Activated T-cell treated with anti-CD3 and anti-CD28 coated beads for 4 hours (primary cell): ENCODE data around the gene LYZ.
A peak's percentile ranks its signal among the peaks of the same experiment; 100 is the strongest.

ENCODE experiments used
- DNase-seq: peaks from one replicate; pipeline ENCODE4 v3.0.0-alpha.2; 2020

Gene LYZ

DNA sequence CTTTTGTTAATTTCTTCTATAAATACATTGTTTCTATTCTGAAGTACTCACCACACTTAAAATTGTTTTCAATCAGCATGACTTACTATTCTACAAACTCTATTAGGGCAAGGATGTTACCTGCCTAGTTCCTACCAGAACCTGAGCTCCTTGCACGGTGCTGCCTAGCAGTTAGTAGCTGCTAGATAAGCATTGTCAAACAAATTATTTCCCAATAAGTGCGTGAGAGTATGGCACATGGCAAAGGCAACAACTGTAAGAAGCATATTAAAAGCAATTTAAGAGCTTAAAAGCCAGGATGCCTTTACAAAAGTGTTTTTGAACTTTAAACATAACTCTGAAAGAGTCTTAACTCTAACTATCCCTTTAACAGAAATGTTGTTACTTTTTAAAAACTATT lies 8.2 kb upstream of the LYZ start:
- DNase-seq: no peak

DNA sequence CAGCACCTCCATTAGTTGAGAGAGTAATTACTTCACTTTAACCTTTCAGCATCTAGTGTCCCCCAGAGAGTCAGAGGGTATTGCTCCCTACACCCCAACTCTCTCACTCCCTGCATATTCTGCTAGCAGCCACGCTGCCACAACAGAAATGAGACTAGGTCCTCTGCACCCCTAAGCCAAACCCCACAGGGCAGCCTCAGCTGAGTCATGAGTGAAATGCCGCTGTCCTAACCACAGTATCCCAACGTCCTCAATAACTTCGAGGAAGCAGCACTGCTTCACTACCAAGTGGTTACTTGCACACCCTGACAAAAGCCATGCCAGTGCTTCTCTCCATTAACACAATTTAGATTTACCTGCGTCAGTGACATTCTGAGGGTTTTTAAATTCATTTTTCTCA lies 6.9 kb upstream of the LYZ start:
- no peak for DNase-seq

DNA sequence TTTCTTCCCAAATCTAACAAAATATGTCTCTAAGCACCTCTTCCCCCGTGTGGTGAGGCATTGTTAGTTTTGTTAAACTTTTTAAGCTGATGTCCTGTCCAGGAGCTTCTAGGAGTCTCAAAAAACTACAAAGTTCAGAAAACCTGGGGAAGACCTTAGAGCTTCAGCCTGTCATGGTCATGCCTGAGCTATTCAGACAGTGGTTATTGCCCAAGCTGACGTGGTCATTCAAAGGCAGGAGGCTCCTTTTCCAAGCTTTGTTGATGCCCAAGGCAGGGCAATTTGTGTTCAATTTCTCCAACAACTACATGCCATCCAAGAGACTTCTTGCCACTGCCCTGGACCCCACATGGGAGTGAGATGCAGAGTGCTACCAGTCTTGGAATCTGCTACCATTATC lies 5.8 kb upstream of the LYZ start:
- DNase-seq: no peak

DNA sequence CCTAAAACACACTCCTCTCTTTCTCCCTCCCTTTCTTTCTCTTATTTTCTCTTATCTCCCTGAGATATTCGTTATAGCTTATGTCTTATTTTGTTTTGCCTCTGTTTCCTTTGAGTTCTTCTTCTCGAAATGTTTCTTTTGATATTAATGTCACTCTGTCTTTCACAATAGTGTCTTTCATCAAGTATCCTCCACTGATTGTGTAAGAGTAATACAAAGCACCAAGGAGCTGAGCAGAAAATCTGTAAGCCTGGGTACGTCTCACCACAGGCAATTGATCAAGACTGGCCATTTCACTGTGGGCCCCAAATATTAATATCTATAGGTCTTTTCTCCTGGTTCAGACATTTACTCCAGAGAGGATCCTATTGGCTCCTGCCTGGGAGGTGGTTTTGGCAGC lies 4.8 kb upstream of the LYZ start:
- DNase-seq: no peak

DNA sequence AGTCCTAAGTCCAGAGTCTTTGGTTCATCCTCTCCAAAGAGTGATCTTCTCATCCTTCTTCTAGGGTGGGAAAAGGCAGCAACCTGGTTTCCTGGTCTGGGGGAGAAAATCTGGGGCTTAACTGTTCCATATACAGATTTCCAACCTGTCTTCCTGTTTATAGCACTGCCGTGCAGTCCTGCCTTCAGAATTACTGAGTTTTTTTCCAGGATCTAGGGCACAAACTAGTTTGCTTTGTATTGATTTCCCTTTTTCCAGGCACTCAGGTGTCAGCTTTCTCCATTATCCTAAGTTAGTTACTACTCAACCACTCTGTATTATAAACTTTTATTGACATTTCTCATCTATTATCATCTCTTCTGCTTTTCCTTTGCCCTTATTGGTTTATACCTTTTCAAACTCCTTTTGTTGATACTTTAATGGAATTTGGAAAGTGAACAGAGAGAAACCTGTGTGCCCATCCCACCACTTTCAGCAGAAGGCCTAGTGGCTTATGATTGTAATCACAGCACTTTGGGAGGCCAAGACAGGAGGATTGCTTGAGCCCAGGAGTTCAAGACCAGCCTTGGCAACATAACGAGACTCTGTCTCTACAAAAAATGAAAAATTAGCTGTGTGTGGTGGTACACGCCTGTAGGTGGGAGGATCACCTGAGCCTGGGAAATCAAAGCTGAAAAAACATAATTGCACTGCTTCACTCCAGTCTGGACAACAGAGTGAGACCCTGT lies 4.1 kb upstream of the LYZ start:
- DNase-seq: no peak

DNA sequence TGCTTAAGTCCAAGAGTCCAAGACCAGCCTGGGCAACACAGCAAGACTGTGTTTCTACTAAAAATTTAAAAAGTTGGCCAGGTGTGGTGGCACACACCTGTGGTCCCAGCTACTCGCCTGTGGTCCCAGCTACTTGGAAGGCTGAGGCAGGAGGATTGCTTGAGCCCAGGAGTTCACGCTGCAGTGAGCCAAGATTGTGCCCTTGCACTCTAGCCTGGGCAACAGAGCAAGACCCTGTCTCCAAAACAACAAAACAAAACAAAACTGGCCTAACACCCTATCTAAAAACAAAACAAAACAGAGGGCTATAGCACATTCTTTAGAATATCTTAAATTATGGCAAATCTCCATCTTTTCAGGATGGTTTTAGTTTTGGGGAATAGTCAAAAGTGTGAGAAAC lies 3.1 kb upstream of the LYZ start:
- no peak for DNase-seq

DNA sequence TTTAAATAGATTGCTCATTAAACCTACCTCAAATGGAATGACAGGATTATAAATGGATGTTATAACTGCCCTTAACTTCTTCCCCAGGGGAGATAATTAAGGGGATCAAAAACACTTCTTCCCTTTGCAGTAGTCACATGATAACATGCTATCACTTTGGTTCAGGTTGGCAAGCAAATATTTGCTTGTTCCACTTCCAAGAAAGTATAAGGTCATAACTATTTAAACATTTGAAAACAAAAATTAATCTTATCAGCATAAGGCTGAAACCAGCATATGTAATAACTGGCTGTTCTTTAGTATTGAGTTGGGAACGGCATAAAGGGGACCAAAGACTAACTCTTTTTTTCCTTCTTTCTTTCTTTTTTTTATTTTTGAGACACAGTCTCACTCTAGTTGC lies 2.4 kb upstream of the LYZ start:
- no peak for DNase-seq

DNA sequence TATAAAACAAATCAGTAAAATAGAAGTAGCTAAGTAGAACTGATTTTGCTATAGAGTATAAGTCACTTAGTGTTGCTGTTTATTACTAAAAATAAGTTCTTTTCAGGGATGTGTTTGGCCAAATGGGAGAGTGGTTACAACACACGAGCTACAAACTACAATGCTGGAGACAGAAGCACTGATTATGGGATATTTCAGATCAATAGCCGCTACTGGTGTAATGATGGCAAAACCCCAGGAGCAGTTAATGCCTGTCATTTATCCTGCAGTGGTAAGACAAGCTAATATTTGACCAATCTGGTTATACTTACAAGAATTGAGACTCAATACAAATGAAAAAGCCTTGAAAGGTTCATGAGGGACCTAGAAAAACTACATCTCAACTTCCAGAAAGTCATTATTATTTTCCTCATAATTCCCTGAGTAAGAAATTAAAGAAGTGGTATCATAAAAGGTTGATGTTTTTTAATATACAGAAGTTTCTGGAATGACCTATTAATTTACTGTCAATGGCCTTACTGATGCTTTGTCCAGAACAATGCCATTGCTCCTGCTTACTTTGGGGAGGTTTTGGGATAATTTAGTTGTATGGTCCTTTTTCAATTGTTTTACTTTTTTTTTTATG lies 1.9 kb downstream of the LYZ start:
- no peak for DNase-seq

DNA sequence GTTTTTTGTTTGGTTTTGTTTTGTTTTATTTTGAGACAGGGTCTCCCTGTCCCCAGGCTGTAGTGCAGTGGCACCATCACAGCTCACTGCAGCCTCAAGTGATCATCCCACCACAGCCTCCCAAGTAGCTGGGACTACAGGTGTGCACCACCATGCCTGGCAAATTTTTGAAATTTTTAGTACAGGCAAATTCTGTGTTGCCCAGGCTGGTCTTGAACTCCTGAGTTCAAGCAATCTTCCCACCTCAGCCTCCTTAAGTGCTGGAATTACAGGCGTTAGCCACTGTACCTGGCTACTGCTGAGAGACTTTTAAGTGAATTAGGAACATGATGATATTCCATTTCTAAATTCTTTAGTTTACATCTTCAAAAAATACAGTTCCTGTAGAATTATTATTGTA lies 2.6 kb downstream of the LYZ start:
- no peak for DNase-seq

DNA sequence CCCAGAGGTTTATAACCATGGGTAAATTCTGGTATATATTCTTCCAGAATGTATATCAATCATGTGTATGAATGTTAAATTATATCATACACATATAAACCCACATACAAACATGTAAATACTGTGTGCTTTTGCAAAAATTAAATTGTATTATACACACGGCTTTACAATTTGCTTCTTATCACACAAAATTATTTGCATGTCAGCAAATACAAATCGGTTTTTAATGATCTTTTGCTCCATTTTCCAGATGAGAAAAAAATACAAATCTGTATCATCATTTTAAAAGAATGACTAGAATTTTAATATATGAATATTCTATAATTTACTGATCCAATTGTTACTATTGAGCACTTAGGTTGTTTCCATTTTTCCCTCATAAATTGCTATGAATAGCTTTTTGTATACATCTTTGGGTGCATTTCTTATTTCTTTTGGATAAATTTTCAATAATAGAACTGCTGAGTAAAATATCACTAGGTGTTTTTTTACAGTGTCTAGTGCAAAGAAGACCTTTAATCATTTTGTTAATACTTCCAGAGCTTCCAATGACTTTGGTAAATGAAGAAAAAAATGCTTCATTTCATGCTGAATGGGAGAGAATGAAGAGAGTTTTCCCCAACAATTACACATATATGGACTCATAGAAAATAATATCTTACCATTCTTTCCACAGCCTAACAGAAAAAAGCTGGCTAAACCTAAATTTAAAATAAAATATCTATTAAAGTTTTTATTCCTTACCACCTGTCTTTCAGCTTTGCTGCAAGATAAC lies 3.5 kb downstream of the LYZ start:
- no peak for DNase-seq

DNA sequence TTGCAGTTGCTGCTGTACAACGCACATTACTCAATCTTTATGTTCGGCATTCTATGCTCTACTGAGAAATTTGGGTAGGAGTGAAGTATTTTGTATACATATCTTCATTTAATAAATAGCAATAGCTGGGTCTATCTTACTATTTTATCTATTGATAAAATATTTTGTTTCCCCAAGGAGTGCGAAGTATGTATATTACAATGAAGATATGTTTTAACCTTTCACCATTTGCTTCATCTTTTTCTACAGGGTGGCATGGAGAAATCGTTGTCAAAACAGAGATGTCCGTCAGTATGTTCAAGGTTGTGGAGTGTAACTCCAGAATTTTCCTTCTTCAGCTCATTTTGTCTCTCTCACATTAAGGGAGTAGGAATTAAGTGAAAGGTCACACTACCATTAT lies 4.7 kb downstream of the LYZ start:
- DNase-seq: no peak

DNA sequence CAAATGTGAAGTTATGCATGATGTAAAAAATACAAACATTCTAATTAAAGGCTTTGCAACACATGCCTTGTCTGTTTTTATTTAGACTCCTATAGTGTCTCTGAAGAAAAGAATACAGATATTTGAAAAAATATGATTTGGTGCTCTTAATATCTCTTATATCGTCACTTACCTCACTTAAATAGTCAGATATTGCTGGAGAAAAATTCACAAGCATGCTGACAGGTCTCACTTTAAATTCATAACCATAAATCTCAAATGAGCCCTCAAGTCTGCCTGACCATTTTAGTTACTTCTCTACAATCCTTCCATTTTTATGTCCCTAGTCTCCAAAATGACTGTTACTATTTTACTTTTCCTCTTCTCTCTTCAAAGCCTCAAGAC lies 6.0 kb downstream of the LYZ start:
- DNase-seq: no peak

DNA sequence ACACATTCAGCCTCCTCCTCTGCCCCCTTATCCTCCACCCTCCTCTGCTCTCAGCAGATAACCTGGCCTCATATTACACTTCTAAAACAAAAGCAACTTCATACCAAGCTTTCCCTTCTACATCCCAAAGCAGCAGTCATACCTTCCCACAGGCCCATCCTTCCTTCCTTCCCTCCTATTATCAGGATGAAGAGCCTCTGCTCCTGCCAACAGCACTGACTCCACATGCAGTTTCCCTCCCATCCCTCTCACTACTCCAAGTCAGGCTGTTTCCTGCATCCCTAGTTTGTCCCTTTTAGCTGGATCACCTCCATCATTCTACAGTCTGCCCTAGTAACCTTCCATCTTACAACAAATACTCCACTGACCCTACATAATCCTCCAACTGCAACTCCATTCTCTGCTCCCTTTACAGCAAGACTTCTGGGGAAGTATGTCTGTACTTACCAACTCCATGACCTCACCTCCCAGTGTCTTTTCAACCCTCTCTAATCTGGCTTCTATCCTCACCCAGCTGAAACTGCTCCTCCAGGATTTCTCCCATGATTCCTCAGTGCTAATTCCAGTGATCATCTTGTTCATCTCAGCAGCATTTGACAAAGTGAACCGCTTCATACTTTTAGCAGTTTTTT lies 6.5 kb downstream of the LYZ start:
- DNase-seq: no peak

DNA sequence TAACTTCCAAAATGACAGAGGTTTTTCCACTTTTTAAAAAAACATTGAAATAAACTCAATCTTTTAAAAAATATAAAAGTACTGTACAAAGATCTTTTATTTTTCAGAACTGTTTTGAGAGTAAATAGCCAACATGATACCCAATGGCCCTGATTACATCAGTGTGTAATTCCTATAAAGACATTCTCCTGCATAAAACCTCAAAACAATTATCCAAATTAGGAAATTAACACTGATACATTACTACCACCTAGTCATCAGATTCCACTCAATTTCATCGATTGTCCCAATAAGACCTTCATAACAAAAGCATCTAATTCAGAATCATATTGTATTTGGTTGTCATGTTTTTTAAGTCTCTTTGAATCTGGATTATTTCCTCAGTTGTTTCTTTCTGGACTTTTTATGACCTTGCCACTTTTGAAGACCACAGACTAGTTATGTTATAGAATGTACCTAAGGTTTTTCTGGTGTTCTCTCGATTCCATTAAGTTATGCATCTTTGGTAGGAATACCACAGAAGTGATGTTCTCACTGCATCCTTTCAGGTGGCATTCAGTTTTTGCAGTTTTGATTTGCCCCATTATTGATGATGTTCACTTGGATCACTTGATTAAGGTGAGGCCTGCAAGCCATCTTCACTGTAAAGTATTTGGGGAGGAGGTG lies 7.3 kb downstream of the LYZ start:
- no peak for DNase-seq

DNA sequence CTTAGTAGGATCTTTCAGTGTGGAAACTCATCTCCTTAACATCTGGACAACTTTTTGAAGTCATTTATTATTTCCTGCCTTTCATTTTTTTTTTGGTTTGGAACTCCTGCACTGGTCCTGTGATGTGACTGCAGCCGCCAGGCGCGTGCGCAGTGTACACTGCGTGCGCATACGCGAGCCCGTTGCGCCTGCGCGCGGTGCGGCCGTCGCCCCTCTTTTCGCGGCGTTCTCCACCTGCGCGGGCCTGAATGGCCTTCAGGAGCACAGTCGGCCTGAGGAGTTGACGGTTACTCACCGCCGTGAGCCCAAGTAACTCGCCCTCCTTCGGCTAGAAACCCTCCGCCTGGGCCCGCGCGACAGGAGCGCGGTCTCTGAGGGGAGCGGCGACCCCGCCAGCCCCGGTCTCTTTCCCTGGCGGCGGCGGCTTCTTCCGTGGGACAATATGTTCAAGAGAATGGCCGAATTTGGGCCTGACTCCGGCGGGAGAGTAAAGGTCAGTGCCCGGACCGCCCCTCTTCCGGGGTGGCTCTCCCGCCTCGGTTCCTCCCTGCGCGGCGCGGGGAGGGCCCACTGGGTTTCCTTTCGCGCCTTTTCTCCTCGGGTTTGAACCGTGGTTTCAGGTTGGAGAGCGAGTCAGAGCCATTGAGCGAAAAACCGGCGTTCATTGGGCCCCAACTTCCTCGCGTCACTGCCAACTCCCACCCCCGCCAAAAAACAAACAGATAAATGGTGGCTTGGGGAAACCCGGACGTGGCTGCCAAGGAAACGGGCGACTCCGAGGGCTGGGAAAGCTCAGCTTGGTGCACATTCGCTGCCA lies 11.6 kb downstream of the LYZ start, which contains the start of gene YEATS4:
Gene YEATS4 (plus strand): TSS at position 213 of the 817 bp plus-strand sequence. CDS start 230 bp downstream, at position 443.
- DNase-seq: peak; percentile 74

DNA sequence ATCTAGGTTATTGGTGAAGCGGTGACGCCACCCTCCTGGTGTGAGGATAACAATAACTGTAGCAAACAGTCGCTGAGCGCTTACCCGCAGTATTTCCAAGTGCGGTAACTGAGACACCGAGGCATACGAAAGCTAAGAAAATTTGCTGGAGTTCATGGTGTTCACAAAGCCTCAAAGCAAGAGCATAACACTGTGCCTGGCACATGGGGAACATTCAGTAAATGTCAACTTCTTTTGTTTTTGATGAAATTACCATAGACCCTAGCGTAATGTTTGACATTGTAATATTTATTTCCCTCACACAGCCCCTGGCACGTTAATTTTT lies 12.1 kb downstream of the LYZ start:
- DNase-seq: no peak

DNA sequence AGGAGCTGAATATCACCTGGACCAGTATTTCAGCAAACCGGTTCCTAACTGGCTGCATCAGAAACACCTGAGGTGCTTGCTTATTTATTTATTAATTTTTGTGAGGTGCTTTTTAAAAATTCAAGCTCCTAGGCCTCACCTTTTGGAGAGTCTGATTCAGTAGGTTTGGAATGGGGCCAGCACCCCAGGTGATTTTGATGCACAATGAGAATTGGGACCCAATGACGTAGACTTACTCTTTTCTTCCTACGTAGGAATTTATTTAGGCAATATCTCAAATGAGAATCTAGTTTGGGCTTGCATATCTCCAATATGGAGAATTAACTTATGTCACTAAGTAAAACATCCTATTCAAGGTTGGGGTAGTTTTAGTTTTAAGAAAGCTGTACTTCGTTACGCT lies 18.6 kb downstream of the LYZ start:
- no peak for DNase-seq

DNA sequence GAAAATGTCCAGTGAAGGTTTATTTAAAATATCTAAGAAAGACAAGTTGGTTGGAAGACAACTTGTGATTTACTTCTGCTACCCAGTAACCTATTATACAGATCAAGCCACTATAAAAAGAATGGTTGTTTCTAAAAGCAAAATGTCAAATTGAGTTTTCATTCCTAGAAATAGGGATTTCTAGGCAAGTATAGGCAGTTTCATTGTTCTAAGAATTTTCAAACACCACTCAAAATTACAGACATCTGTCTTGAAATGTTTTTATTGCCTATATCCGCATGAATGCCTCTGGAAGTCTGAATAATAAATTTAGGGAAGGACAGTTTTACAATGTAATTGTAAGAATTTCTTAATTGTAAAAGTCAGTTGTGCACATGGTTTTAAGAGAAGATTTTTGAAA lies 20.0 kb downstream of the LYZ start:
- DNase-seq: no peak

DNA sequence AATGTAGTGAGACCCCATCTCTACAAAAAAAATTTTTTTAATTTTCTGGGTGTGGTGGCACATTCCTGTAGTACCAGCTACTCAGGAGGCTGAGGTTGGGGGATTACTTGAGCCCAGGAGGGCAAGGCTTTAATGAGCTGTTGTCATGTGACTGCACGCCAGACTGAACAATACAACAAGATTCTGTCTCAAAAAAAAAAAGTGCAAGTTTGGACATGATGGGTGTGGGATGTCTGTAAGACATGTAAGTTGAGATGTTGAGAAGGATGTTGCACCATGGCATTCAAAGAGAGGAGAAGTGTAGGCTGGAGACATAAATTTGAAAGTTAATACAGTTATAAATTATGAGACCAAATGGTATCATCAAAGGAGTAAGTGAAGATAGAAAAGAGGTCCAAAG lies 34.9 kb downstream of the LYZ start:
- DNase-seq: no peak

DNA sequence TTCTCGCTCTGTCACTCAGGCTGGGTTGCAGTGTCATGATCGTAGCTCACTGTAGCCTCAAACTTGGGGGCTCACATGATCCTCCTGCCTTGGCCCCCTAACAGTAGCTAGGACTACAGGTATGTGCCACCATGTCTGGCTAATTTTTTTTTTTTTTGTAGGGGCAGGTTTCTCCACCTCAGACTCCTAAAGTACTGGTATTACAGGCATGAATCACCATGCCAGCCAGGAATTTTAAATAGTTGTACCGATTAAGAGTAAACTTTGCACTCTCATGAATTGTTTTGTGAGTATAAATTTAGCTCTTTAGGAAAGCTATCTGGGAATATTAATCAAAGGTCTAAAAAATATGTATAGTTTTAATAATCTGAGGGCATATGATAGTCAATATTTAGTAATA lies 36.9 kb downstream of the LYZ start:
- no peak for DNase-seq

DNA sequence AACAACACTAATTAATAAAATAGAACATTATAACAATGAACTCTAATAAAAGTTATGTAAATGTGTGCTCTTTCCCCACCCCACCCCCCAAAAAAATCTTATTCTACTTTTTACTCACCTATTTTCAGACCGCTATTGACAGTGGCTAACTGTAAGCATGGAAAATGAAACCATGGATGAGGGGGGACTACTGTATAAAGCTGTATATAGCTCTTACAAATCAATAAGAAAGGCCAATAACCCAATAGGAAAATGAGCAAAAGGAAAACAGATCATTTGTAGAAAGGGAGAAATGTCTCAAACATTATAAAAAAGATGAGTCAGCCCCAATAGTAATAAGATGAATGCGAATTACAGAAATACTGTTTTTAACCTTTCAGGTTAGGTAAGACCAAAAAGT lies 38.7 kb downstream of the LYZ start:
- DNase-seq: no peak

DNA sequence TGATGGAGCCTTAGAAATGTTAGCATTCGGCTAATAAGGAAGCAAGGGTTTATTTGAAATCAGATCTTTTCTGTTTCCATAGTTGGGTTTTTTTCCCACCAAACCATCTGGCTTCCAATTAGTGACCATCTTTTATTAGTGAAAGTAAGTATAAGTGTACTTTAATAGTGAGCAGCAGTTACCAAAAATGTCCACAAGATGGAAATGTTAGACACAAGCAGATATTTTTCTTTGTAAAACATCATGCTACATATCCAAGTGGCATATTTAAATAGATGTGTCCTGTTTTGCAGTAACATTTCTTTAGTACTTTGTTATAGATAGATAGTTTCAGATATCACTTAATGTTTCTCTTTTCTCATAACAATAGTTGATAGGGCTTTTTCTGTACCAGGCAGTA lies 40.2 kb downstream of the LYZ start:
- DNase-seq: no peak

DNA sequence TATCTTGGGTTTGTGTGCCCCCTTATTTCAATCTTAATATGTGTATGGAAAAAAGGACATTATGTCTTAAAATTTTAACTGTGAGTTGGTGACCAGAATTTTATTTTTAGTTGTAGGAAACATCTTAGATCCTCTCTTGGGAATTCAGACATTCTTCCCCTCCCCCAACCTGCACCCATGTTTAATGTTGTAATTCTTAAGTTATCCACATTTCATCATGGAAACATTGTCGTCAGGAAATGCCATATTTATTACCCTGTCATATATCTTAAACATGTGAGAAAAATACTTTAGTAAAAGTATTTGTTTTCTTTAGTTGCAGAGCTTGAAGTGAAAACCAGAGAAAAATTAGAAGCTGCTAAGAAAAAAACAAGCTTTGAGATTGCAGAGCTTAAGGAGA lies 41.6 kb downstream of the LYZ start:
- DNase-seq: no peak
